GM19238 (cell line): ENCODE results near the gene WDR81.
"Not testable (repeated sequence)": the region's sequence is repeated elsewhere in the genome, so short reads cannot be mapped to it uniquely, and the experiment has no call there.

Source experiments
- DNase-seq: peaks from one replicate; pipeline ENCODE4 v3.0.0; 2011; ENCODE audit warnings: low spot score; ENCODE audit not compliant: insufficient read length

The WDR81 gene

DNA sequence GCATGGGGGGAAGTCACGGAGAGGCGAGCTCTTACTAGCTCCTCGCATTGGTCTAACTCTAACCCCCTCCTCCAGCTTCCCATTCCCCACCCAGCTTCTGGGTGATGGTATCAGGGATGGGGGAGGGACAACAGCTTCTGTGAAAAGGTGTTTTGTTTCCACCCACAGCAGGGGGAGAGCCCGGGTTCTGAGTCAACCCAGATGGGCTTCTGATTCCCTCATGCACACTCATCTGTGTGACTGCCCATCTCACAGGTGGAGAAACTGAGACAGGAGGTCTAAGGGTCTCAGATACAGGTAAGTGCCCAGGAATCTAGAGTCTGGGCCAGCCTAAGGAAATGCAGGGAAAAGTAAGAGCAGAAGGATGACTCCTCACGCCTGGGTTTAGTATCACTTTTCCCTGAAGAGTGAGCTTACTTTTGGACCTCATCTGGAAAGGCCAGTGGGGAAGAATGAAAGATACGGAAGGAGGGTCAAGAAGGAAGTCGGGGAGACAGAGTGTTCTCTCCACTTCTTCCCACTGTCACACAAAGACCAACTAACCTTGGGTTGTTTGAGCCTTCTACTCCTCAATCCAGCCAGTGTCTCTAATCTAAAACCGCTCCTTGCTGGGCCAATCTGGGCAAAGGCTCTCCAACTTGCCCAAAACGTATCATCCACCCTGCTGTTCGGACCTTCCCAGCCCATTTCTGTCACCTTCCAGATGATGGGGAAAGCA lies 11.2 kb upstream of the WDR81 start:
- no peak for DNase-seq

GRCh38 chr17:1713878-1714426 lies 10.6 kb upstream of the WDR81 start:
- DNase-seq, result no peak

- DNase-seq, result no peak
These were observed 10.0 kb upstream of the WDR81 start for GRCh38 chr17:1714427-1714979.

GRCh38 chr17:1714980-1715802 lies 9.3 kb upstream of the WDR81 start:
- no peak for DNase-seq

- DNase-seq, result no peak
These were observed 8.8 kb upstream of the WDR81 start for GRCh38 chr17:1715803-1716075.

DNA sequence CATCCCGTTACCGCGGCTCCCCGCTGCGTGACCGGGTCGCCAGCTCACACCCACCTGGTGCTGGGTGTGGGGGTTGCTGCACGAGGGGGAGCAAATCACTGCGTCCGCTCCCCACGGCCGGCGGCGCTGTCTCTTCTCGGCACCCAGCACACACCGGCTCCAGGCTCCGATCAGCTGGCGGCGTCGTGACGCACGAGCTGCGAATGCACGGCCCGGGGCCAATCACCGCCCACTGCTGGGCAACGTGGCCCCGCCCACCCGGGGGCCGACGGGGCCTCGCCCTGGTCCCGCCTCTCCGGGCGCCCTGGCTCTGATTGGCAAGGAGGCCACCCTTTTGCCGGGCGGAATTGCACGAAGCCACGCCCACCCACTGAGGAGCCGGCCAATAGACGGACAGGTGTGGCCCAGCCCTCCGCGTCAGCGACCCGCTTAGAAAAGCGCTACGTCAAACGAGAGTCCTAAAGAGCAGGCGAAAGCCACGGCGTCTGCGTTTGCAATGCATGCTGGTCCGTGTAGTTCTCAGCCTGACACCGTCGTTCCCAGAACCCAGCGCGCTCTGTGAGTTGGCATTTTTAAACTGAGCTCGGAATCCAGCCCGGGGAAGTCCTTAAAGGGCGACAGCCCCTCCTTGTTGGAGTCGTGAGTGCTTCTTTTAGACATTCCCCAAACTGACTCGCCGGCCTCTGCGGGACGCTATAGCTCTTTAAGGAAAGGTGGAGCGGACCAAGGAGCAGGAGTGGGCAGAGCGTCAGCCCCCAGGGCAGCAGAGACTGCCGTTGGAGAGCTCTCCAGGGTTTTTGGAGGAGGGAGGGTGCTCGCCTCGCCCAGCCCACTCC lies 8.2 kb upstream of the WDR81 start:
- DNase-seq, result peak; percentile 100

- DNase-seq, result peak; percentile 90
These were observed 7.4 kb upstream of the WDR81 start for GRCh38 chr17:1716912-1717695.

- DNase-seq, result no peak
These were observed 5.9 kb upstream of the WDR81 start for GRCh38 chr17:1718362-1719165.

DNA sequence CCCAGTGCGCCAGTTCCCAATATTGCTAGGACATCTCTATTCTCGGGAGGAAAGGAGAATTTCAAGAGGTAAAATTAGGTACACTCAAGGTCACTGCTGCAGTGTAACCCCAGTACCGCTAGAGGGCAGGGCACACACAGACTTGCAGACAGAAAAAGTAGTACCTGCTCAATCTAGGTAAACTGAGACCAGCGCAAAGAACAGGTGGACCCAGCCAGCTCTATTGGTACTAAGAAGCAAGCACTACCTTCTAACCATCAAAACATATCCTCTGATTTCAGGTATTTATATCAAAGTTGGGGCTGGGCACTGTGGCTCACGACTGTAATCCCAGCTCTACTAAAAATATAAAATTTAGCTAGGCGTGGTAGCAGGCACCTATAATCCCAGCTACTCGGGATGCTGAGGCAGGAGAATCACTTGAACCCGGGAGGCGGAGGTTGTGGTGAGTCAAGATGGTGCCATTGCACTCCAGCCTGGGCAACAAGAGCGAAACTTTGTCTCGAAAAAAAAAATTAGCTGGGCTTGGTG lies 3.6 kb upstream of the WDR81 start:
- no peak for DNase-seq

DNA sequence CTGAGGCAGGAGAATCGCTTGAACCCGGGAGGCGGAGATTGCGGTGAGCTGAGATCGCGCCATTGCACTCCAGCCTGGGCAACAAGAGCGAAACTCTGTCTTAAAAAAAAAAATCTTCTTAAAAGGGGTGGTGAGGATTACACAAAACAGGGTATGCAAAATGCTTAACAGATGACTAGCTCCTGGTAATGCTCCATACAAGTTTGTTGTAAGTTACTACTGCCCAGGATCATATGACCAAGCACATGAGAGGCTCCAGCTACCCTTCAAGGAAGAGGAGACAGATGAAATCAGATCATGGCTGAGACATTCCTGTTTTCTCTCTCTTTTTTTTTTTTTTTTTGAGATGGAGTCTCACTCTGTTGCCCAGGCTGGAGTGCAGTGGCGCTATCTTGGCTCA lies 2.5 kb upstream of the WDR81 start:
- not testable (repeated sequence) for DNase-seq

DNA sequence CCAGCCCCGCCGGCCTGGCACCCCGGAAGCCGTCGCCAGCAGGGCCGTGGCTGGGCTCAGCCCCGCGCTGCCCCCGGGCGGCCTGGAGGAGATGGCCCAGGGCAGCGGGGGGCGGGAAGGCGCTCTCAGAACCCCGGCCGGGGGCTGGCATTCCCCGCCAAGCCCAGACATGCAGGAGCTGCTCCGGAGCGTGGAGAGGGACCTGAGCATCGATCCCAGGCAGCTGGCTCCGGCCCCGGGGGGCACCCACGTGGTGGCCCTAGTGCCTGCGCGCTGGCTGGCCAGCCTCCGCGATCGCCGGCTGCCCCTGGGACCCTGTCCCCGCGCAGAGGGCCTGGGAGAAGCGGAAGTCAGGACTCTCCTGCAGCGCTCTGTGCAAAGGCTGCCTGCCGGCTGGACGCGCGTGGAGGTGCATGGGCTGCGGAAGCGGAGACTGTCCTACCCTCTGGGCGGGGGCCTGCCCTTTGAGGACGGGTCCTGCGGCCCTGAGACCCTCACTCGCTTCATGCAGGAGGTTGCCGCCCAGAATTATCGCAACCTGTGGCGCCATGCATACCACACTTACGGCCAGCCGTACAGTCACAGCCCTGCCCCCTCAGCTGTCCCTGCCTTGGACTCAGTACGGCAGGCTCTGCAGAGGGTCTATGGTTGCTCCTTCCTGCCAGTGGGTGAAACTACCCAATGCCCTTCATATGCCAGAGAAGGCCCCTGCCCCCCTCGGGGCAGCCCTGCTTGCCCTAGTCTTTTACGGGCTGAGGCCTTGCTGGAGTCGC lies 551 bp downstream of the WDR81 start:
- DNase-seq, result peak; percentile 29

DNA sequence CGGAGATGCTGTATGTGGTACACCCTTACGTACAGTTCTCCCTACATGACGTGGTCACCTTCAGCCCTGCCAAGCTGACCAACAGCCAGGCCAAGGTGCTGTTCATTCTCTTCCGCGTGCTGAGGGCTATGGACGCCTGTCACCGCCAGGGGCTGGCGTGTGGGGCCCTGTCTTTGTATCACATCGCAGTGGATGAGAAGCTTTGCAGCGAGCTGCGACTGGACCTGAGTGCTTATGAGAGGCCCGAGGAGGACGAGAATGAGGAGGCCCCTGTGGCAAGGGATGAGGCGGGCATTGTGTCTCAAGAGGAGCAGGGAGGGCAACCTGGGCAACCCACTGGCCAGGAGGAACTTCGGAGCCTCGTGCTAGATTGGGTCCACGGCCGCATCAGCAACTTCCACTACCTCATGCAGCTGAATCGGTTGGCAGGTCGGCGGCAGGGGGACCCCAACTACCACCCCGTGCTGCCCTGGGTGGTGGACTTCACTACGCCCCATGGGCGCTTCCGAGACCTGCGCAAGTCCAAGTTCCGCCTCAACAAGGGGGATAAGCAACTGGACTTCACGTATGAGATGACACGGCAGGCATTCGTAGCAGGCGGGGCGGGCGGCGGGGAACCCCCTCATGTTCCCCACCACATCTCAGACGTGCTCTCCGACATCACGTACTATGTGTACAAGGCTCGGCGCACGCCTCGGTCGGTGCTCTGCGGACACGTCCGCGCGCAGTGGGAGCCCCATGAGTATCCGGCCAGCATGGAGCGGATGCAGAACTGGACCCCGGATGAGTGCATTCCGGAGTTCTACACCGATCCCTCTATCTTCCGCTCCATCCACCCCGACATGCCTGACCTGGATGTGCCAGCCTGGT lies 1.4 kb downstream of the WDR81 start:
- DNase-seq, result no peak

DNA sequence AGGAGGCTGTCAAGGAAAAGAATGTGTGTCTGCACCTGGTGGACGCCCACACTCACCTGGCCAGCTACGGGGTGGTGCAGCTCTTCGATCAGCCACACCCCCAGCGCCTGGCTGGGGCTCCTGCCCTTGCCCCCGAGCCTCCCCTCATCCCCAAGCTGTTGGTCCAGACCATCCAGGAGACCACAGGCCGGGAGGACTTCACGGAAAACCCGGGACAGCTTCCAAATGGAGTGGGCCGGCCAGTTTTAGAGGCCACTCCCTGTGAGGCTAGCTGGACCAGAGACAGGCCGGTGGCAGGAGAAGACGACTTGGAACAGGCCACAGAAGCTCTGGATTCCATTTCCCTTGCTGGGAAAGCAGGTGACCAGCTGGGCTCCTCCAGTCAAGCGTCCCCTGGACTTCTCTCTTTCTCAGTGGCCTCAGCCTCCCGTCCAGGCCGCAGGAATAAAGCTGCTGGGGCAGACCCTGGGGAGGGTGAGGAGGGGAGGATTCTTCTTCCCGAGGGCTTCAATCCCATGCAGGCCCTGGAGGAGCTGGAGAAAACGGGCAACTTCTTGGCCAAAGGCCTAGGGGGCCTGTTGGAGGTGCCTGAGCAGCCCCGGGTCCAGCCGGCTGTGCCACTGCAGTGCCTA lies 2.2 kb downstream of the WDR81 start:
- DNase-seq, result no peak

DNA sequence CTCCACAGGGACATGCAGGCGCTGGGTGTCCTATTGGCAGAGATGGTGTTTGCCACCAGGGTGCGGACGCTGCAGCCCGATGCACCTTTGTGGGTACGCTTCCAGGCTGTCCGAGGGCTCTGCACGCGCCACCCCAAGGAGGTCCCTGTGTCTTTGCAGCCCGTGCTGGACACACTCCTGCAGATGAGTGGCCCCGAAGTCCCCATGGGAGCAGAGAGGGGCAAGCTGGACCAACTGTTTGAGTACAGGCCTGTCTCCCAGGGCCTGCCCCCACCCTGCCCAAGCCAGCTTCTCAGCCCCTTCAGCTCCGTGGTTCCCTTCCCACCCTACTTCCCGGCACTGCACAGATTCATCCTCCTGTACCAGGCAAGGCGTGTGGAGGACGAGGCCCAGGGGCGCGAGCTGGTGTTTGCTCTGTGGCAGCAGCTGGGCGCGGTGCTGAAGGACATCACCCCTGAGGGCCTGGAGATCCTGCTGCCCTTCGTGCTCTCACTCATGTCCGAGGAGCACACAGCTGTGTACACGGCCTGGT lies 2.8 kb downstream of the WDR81 start:
- DNase-seq, result no peak

- no peak for DNase-seq
These were observed 3.5 kb downstream of the WDR81 start for GRCh38 chr17:1727876-1728630.

GRCh38 chr17:1729966-1730325 lies 5.4 kb downstream of the WDR81 start:
- no peak for DNase-seq
